Activated CD8-positive, alpha-beta memory T cell treated with anti-CD3 and anti-CD28 coated beads, Interleukin-2, amount 50 U/mL, for 1 hour (primary cell): Measurements from ENCODE around the gene NEK7.

Experiments used
- DNase-seq: peaks from one replicate; pipeline ENCODE4 v3.0.0-alpha.2; 2020; ENCODE audit errors: extremely low read depth

NEK7 gene

DNA sequence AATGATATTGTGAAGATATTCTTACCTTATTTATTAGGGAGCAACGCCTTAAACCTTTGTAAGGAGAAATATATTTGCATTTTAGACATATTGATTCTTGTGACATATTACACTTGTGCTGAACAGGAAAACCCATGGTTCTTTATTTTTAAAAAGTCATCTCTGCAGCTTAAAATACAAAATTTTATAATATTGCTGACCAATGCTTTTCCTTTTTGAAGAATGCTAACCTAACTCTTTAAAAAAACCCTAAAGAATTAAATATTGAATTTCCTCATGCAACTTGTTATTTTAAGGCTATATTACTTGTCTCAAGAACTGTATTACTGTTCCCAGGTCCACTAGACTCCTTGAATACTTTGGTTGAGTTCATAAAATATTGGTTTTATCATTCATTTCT lies 99.0 kb downstream of the NEK7 start:
- DNase-seq: no peak

DNA sequence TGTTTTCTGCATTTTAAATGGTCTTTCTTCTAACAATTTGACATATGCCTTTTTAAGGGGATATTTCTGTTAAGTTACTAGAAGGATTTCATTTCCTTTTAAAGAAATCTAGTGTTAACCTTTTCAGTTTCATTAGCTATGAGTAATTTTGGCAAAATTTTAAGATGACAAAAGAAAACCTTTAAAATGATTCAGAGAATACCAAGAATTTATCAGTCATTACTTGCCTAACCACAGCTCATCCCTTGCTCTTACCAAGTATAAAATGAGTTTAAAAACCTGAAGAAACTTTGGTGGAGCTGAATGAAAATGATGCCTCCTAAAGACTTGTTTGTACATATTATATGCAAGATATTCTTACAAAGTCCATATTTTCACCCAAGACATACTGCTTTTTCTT lies 101.7 kb downstream of the NEK7 start:
- no peak for DNase-seq

DNA sequence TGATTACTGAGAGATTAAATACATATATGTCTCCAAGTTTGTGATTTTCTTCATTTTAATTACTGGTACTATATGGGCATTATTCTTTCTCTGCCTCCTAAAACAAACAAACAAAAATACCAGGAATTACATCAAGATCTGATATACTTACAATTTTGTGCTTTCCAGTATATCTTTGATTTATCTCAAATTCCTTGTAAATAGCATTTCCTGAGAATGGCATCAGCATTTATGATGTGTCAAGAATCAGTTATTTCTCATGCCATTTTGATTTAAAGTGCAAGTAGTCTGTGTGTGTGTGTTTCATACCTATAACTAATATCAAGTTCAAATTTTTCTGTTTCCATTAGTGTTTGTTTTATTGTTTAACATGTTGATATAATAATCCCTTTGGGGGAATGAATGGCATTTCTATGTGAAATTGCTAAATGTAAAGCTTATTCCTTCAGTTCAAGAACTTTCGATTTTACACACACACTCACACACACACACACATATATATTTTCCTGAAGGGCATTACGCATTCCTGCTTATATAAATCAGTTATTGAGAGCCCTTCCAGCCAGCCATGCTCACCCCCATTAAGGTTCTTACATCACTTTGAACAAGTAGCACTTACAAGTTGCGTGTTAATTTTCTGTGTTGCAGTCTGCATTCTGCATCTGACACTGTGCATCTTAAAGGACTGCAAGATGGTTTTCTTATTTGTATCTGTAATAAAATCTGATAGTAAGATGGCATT lies 102.7 kb downstream of the NEK7 start:
- DNase-seq: no peak

DNA sequence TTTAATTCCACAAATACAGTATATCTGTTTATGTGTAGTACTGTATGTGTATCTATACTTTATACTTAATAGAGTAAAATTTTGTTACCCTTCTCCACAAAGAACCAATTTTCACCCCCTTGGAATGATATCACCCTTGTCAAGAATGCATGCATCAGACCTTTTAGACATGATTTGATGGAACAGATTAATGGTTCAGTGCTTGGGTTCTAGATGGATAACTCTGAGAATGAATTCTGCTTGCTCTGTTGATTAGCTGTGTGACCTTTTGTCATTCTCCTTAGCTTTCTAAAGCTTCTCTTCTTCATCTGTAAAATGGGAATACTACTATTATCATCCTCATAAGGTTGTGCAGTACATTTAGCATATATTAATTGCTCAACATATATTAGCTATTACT lies 105.1 kb downstream of the NEK7 start:
- DNase-seq: no peak

DNA sequence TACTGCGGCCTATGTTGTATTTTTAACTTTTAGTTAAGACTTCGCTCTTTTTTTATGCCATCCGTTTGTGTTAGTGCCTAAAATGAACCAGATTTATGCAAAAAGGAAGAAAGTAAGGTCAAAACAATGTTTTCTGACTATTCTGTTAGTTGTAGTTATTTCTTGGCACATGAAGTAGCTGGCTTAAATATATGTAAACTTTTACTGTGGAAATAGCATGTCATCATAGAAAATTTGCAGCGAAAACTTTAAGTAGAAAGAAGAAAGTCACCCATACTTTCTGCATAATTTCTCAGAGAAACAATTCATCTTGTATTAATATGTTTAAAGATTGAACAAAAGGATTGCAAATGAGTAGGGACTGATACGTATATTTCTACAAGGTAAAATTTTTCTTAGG lies 106.4 kb downstream of the NEK7 start:
- DNase-seq: no peak

DNA sequence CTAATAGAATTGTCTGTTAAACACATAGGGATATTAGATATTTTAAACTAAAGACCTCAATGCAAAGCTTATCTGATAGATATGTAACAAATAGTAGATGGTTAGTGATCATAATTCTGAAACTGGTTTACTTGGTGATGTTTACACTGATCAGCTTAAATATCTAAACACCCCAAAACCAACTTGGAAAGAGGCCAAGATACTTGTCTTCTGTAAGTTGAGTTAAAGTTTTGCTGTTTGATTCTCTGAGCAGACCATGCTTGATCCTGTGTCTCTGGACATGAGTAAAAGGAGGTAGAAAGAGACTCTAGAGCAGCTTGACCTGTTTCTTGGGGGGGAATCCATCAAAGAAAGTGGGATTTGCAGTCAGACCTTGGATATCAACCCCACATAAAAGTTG lies 107.5 kb downstream of the NEK7 start:
- no peak for DNase-seq

DNA sequence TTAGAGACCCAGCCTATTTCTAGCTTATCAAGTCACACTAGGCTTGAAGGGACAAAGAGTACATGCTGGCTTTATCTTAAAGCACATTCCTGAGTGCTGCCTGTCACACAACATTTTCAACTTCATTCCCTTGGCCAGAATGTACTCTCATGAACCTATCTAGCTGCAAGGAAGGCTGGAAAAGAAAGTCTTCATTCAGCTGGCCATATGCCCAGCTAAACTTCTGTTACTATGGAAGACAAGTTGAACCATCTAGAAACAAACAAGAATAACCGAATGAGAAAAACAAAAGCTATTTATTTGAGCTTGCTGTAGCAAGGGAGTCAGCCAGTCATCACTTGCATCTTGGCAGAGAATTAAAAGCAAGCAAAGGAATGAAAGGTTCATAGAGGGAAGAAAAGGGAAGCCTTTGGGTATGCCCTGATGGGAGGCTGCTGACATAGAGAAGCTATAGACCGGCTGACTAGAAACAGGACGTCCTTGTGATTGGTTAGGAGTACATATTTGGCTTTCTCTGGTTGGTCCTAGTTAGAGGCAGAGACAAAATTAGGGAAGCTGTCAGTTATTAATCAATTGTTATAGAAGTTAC lies 108.4 kb downstream of the NEK7 start:
- DNase-seq: no peak

DNA sequence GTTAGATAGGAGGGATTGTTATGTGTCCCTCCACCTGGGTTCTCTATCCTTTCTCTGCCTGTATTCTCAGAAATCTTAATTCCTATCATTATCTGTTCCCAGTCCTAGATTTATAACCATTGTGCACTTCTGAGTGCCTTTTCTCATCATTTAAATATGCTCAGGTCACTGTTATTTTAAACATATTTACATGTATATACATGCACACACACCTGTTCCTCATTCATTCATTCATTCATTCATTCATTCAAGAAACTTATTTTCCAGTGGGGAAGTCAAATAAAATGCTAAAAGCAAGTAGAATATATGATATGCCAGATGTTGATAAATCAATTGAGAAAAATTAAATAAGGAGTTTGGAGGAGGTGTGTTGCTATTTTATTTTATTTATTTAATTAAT lies 110.3 kb downstream of the NEK7 start:
- no peak for DNase-seq

DNA sequence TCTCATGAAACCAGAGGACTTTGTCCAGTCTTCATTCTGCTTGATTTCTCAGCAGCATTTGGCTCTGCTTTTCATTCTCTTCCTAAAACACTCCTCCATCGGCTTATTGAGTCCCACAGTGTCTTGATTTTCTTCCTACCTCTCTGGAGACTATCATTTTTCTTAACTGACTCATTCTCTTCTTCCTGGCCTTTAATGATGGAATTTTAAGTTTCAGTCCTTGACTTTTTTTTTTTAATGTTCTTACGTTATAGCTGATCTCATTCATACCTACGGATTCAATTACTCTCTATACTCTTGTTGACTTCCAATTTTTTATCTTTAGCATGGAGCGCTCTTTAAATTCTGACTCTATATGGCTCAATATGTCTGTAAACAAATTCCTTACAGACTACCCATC lies 111.1 kb downstream of the NEK7 start:
- no peak for DNase-seq

DNA sequence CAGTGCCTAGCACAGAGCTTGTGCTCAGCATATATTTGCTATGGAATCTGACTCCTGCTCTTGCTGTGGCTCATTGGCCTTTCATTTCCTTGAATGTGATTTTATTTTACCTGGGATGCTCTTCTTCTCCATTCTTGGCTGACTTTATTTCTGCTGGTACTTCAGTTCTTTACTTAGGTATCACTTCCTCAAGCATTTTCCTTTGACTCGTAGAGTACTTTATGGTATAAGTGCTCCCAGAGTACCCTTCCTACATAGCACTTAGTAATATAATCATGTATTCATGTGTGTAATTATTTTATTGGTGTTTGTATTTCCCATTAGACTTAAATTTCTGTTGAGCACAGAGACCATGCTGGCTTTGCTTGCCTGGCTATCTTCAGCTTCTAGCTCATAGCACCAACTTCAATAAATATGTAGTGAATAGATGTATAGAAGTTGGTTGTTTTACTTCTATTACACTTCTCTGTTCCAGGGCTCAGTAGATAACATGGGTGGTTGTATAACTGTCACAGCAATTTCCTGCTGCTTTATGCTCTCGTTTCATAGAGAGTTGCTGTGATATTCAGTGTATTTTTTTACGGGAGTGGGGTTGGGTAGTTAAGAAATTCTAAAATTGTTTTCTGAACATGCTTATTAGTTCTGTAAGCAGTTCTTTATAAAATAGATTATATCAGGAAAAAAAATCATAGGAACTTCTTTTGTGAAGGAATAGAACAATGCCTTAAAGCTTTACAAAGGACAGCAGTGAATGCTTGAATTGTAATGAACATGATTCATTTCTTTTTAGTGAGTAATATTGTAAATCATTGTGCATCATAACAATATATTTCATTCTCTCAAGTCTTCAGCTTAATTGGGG lies 112.2 kb downstream of the NEK7 start:
- no peak for DNase-seq

DNA sequence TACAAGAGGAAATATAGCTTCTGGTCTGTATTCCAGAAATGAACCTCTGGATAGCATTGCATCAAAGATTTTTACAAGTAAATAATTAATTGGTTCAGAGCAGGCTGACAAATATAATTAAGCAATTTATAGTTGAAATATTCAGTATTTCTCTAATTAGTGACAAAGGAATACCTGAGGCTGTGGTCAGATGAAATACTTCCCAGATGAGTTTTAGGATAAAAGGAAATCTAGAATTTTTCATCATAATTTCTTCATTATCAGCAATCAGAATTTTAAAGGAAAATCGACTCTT lies 112.8 kb downstream of the NEK7 start:
- no peak for DNase-seq

DNA sequence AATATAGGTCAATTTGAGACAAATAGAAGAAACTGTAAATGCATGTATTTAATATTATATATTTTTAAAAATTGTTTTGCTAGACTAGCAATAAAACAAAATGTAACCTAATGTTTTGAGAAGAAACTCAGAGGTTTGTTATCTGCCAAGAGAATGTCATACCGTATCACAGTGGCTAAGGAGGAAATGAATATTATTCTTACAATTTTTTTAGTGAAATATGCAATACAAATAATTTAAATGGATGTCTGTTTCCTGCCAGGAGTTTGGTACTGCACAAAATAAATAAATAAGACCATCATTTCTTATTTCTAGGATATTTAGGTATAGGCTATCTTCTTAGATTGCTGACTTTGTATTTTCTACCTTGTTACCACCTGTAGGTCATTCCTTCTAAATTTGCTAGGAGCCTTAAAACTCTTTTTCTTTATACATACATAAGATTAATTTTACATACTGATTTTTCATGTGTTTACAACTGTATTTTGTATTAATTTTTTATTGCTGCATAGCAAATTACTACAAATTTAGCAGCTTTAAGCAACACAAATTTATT lies 113.6 kb downstream of the NEK7 start:
- no peak for DNase-seq

DNA sequence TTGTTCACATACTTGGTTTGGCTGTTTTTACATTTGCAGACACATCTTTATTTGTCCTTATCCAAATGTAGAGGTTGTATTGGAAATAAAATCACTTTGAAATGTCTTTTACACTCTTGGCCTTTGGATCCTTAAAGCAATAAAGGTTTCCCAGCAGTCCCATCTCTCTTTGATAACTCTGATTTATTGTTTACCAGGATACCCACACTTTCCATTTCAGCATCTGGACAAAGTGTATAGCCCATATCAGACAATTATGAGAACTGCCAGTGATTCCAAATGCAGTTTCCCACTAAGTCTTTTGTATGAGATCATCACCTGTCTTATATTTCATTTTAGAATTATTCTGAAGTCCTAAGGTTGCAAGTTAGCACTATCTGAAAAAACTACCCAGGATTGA lies 114.7 kb downstream of the NEK7 start:
- DNase-seq: no peak

DNA sequence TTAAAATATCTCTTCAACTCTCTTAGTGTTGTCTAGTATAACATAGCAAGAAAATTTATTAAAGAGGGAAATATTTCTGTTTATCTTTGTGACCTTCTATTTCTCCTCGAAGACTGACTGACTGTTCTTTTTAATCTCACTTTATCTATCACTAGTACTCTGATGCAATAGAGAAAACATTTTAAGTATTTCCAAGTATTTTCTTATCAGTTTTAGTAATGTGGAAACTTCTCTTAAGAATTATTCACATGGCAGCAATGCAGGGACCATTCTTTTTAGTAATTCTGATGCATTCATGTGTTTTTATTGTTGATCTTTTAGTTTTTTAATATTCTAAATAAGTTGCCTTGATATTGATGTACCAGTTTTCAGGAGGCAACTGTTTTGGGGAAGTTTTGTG lies 115.7 kb downstream of the NEK7 start:
- no peak for DNase-seq

DNA sequence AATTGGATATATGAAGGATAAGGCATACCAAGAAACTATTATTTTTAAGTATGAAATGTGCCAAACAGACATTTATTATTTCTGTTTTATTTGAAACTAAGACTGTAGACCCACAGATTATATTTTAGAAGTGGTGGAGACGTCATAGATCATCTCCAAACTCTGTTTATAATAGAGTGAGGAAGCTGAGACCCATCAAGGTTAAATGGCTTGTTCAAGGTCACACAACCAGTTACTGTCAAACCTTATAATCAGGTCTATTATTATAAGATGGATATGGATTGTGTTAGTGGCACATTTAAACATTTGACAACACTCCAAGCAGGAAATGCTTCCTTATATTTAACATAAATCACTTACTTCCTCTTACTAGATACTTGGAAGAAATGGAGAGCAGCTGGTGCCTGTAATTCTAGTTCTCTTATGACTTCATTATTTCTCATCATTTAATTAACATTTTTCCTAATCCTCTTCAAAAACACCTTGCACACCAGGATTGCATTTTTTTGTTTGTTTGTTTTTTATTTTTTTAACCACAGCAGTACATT lies 117.0 kb downstream of the NEK7 start:
- DNase-seq: no peak

DNA sequence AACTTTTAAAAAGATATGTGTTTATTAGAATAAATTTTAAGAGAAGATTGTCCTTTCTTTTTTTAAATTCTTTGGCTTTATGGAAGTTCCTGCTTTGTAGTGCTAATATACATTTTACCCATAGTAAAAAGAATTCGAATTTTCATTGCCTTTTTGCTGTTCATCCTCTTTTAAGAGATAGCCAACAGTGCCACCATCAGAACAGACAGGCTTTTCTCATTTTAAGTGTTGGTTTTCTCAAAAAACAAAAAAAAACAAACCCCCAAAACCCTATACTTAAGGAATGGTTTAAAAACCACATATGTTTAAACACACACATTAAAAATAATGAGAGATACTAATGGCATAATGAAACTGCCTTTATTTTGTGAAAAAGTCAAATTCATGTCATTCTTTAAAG lies 118.8 kb downstream of the NEK7 start:
- no peak for DNase-seq

DNA sequence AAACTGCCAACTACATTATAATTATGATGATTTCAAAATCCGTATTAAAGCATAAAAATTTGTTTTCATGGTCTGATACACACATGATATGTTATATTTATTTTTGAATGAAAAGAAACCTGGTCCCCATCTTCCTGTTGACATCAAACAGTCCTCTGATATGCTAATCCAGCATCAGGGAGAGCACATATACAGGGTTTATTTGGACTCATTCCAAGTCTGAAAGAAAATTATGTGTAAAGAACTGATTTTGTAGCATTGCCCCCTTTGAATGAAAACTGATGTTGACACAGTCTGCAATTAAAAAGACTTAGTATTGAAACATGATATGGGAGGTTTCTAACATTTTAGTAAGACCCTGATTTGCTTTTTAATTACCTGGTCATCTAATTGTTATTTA lies 119.4 kb downstream of the NEK7 start:
- DNase-seq: no peak

DNA sequence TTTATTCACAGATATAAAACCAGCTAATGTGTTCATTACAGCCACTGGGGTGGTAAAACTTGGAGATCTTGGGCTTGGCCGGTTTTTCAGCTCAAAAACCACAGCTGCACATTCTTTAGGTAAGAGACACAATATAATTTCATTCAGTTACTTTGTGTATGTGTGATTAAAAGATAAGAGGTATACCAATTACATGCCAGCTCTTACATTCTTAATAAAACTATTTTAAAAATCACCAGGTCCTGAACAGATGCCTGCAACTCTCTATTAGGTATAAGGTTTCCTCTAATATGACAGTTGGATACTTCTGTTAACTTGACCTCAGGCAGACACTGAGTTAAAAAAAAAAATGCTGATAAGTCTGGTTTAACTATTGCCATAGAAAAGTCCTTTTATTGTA lies 122.1 kb downstream of the NEK7 start:
- no peak for DNase-seq

DNA sequence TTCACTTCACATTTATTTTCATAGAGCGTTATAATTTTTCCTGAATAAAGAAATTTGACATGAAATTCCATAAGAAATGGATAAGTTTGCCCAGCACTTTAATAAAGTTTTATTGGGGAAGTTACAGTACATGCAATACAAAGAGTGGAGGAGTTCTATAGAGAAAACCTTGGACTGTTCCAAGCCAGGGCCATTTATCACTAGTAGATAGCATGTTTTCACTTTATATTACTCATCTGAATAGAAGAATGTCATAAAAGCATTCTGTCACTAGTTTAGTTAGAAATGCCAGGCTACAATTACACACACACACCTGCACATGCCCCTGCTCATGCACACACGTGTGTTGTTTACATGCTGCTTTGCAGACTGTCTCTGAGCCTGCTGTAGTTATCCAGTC lies 123.3 kb downstream of the NEK7 start:
- no peak for DNase-seq

DNA sequence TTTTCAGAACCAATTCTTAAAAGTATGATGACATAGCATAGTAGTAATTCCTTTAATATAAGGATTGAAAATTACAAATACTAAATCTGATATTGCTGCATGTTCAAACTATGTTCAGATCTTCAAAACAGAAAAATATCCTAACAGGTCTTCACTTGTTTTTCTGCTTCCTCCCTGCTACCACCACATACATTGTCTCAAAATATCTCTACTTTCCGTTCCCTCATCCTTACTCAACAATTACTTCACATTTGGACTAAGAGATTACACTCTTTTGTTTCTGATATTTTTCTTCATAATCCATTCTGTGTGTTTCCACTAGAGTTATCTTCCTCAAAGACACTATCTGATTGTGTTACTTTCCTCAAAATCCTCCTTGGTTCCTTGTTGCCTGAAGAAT lies 125.1 kb downstream of the NEK7 start:
- DNase-seq: no peak

DNA sequence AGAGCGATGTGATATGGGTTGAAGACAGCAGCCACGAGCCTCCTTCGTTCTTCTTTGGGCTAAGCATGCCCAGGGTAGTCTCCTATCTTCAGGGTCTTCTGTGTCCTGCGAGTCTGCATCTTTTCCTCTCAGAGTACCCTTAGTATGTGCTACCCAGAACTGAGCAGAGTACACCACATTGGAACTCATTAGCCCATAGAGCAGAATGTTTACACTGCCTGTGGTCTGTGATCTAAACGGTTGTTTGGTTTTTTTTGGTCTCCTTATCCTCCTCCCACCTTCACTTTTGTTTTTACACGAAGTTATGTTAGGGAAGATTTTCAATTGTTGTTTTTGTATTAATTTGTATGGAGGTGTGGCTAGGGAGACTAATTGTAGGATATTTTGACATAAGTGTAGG lies 126.4 kb downstream of the NEK7 start:
- DNase-seq: no peak

DNA sequence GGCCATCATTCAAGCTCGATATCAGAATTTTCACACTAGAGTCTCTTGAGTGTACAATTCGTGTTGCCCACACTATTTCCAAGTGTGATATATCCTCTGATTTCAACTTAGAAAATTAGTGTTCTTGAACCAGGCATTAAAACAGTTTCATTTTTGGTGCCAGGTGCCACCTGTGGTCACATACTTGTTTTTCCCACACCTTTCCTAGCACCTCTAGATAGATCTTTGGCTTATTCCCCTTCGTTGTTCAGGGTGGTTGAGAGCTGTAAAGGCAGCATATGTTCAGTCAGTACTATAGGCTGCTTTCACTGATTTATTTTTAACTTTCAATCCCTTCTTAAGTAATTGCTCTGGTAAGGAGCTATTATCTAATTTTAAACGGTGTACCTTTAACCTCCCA lies 131.1 kb downstream of the NEK7 start:
- DNase-seq: no peak
